HG02759 (cell line): ENCODE measurements around the gene TMEM26.
"Not testable (repeated sequence)": the region's sequence is repeated elsewhere in the genome, so short reads cannot be mapped to it uniquely, and the experiment has no call there.

ENCODE experiments used
- ATAC-seq: cut with Tn5 transposase; IDR thresholded peaks from one replicate; pipeline ENCODE4 v1.9.1; 2021; ENCODE audit warnings: mild to moderate bottlenecking, moderate library complexity; ENCODE audit not compliant: unreplicated experiment

The TMEM26 gene

DNA sequence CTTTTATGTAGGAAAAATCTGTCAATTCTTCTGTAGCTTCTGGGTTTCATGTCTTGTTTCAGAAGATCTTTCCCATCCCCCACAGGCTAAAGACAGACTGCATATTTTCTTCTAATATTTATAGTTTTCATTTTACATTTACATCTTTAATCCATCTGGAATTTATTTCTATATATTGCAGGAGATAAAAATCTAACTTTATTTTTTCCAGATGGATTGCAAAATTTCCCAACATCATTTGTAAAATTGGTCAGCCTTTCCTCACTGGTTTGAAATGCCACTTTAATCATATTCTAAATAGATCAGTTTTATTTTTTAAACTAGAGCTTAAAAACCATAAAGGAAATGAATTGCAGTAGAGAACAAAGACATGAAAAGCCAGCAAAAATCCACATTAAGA is 46.9 kb downstream of the TMEM26 start:
- ATAC-seq = no peak

DNA sequence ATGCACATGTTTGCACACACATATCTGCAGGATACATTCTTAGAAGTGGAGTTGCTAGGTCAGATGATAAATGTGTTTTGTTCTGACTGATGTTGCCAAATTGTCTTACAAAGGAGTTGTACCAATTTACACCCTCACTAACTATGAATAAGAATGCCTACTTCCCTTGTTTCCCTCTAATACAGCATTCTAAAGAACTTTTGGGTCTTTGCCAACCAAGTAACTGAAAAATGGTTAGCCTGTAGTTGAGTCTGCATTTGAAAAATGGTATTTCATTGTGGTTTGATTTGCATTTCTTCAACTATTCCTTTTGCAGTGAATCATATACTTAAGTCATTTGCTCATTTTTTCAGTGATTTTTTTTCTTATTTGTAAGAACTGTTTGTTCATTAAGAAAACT is 48.4 kb downstream of the TMEM26 start:
- ATAC-seq = no peak

DNA sequence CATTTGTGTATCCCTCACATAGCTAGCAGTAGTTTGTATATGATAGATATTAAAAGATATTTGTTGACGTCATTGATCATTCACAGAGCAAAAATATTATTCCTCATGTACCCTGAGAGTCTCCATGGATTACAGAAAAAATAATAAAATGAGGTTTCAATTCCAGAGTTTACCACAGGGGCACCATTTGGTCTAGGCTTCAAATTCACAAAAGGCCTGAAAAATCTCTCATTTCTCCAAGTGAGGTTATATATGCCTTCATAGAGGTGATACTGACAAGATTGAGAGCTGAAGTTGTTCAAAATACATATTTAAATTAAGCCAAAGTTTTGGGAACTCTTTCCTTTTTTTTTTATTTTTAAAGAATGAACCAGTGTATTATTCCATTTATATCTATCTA is 52.7 kb downstream of the TMEM26 start:
- ATAC-seq = no peak

DNA sequence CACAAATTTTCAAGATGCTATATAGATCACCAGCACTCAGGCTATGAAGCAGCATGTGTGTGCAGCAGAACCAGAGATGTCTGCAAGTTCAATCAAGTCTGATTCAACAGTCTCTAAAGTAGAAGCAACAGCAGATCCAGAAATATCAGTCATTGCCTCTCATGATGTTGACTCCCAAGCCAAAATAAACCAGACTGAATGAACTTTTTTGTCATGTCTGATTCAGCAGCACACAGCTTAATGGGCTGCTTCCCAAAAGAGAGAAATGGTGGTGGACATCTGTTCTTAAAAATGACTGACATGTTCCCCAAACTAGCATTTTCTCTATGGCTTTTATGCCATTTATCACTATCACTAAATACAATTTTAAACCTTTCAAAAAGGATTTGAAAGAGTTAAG is 53.8 kb downstream of the TMEM26 start:
- ATAC-seq = no peak

DNA sequence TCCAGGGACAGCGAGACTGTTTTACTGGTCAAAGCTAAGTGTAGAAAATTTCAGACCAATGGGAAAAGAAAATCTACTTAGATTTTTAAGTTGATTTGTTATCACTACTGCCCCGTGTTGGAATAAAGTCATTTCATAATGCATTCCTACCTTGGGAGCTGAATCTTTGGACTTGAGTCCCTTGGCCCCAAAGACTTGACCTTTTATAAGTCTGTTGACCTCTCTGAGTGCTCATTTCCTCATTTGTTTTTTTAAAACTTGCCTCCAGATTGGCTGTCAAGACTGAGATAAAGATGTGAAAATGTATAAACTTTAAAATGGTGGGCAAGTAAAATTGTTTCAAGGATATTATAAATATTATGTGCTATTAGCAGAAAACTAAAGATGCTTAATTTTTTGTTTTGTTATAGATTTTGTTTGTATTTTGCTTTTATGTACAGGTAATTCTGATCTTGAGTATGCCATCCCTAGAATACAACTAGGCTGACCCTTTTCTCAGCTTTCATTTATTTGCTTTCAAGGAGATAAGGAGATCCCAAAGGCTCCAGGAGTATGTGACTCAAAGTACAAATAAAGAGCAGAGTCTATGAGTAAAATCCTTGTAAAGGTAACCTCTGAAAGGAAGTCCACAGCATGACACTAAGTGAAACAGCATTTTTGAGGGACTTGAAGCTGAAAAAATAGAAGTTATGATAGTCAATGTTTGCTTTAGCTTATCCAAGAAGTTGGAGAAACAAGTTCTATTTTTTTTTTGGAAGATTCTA is 54.6 kb downstream of the TMEM26 start:
- no peak for ATAC-seq

DNA sequence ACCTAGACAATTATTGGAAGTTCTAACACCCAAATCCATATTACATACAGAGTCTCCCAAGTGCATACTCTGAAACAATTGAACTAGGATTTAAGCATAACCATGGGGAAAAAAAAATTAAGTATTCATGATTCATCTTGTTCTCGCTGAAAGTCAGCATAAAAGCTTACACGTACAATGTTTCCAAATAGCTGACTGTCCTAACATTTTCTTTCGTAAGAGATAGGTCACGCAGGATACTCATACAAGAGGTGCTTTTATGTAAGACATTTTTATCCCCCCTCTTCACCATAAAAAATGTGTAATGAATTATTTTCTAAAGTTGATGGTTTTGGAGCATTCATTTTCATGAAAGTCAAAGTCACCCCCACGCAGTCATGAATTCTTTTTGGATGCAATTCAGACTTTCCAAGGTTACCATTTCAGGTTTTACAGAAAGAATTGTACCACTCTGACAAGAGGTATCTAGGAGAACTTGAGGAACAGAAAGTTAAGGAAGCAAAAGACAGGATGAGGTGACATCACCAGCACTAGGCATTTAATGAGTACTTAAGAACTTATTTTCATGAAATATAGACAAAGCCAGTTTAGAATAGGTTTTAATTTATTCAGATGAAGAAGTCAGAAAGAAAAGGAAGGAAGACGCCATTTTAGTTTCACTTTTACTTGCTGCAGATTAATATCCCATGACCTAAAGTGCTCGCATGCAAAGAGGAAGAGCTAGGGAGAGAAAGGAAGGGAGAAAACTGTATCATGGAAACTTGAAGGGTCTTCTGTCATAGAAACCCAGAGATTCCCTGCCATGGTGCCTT is 55.8 kb downstream of the TMEM26 start:
- ATAC-seq = peak; percentile 71

DNA sequence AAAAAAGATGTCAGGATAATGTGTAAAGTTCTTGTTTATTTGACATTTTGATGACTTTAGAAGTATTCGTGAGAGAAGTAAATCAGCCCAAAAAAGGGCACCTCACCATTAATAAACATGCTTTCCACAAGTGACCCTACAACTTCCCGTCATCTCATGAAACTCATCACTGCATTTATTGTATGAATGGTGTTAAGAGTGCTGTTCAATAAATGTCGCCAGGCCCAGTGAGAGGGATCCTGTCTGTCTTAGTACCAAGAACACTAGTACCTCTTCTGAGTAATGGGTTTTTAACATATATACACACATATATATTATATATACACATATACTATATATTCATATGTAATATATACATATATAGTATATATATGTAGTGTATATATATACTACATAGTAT is 61.9 kb downstream of the TMEM26 start:
- ATAC-seq = peak; percentile 42

DNA sequence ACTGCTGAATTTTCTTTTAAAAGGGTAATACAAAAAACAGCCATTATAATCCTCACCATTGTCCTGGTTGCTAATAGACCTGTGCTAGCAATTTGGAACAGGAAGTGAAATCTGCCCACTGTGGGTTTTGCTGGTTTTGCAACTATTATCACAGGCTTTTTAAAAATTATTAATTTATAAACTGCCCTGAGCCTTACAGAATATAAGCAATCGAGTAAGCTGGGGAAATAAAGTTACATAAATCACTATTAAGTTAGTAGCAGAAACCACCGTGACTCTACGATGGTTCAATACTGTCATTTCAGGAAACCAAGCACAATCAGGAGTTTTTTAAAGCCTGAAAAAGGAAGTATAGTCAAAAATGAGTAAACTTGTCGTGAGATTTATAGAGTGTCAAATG is 62.3 kb downstream of the TMEM26 start:
- peak; percentile 87 for ATAC-seq

DNA sequence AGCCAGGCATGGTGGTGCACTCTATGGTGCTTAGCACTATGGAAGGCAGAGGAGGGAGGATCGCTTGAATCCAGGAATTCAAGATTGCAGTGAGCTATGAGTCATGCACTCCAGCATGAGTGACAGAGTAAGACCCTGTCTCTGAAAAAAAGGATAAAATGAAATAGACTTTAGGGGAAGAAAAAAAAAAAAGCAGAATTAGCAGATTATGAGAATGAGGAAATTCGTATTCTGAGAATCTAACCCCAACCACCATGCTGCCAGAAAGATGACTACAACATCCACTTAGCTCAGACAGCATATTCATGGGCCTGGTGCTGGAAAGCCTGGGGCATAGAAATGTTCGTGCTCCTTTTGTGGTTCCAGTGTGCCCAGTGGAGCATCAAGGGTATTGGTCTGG is 63.3 kb downstream of the TMEM26 start:
- no peak for ATAC-seq

DNA sequence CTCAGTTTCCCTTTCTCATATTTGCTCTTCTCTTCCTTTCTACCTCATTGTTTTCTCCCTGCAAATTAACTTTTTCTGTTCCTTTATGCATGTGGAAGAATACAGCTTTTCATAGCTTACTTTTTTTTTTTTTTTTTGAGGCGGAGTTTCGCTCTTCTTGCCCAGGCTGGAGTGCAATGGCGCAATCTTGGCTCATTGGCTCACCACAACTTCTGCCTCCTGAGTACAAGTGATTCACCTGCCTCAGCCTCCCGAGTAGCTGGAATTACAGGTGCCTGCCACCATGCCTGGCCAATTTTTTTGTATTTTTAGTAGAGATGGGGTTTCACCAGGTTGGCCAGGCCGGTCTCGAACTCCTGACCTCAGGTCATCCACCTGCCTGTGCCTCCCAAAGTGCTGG is 64.2 kb downstream of the TMEM26 start:
- ATAC-seq = not testable (repeated sequence)

DNA sequence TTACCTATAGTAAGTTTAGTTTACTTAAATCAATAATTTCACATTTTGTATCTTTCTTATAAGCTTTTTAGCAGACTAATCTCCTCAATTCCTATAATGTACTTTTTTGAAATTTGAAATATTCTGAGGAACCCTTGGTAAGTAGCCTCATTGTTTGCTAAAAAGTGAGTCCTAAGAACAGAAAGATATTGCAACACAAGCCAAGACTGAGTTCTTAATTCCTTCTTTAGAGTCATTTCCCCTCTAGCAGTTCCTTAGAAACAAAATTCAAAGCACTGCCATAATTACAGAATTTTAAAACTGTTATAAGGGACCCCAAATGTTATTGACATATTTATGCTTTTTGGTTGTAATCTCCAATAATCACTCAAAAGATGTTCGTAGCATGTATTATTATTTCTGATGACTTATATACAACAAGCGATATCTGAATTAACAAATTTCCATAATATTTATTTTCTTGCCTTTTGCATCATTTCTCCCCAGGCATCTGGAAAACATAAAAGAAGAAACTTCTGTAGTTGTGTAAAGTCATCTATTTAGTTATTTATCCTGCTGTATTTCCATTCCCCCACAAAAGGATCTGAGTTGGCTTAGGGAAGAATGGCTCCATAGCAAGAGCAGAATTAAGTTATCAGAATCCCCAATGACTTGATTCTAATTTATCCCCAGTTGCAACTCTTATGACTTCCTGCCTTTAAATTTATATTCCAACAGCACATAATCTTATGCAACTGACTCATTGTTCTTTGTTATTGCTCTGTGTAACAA is 67.8 kb downstream of the TMEM26 start:
- no peak for ATAC-seq

DNA sequence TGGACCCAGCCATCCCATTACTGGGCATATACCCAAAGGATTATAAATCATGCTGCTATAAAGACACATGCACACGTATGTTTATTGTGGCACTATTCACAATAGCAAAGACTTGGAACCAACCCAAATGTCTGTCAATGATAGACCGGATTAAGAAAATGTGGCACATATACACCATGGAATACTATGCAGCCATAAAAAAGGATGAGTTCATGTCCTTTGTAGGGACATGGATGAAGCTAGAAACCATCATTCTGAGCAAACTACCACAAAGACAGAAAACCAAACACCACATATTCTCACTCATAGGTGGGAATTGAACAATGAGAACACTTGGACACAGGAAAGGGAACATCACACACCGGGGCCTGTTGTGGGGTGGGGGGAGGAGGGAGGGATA is 72.0 kb downstream of the TMEM26 start:
- not testable (repeated sequence) for ATAC-seq

DNA sequence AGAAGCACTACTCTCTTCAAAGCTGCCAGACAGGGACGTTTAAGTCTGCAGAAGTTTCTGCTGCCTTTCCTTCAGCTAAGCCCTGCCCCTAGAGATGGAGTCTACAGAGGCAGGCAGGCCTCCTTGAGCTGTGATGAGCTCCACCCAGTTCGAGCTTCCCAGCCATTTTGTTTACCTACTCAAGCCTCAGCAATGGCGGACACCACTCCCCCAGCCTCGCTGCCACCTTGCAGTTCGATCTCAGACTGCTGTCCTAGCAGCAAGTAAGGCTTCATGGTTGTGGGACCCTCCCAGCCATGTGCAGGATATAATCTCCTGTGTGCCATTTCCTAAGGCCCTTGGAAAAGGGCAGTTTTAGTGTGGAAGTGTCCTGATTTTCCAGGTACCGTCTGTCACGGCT is 74.3 kb downstream of the TMEM26 start:
- ATAC-seq = no peak

DNA sequence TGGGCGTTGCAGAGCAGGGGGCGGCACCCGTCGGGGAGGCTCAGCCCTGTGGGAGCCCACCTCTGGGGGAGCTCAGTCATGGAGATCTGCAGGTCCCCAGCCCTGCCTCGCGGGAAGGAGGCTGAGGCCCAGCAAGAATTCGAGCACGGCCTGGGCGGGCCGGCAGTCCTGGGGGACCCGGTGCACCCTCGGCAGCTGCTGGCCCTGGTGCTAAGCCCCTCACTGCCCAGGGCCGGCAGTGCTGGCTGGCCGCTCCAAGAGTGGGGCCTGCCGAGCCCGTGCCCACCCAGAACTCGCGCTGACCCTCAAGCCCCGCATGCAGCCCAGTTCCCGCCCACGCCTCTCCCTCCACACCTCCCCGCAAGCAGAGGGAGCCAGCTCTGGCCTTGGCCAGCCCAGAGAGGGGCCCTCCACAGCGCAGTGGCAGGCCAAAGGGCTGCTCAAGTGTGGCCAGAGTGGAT is 76.2 kb downstream of the TMEM26 start:
- ATAC-seq = no peak

DNA sequence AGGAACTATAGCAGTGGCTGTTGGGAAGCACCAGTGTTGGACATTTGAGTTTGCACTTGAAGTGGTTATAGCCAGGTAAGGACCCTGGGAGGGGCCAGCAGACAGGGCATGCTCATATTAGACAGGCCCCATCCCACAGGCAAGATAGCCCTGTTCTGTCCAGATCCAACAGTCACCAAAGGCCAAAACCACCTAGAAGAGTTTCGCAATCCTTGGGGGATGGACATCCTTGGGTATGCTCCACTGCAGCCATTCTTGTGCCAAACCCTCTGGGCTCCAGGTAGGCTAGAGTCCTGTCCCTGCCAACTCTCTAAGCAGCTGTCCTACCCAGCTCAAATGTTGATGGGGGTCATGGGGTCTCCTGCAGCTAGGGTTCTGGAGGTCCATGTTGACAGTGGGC is 76.8 kb downstream of the TMEM26 start:
- ATAC-seq = no peak

DNA sequence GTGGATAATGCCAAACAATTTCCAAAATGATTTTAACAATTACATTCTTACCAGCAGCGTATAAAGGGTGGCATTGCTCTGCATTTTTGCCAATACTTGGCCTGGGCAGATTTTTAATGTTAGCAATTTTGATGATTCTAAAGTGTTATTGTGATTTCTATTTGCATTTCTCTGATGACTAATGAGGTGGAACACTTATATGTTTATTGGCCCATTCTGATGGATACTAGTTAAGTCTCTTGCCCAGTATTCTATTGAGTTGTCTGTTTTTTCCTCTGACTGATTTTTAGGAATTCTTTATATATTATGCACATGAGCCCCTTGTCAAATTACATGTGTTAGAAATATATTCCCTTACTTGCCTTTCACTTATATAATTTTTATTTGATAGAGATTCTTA is 86.8 kb downstream of the TMEM26 start:
- ATAC-seq = no peak

DNA sequence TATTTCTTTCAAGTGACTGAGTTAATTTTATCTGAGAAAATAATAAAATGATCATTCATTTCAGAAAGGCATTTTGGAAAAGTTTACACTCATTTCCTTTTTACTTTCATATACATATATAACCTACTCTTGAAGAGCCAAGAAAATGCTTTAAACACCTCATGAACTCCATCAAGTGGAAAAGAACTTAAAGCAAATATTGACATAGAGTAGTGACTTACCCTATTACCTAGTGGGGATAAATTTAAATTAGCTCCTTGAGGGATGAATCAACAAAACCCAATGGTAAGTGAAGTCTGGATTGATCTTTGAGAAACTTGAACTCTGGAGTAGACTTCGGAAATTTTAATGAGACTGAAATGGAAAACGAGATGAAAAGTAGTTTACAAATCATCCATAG is 88.6 kb downstream of the TMEM26 start:
- ATAC-seq = no peak

DNA sequence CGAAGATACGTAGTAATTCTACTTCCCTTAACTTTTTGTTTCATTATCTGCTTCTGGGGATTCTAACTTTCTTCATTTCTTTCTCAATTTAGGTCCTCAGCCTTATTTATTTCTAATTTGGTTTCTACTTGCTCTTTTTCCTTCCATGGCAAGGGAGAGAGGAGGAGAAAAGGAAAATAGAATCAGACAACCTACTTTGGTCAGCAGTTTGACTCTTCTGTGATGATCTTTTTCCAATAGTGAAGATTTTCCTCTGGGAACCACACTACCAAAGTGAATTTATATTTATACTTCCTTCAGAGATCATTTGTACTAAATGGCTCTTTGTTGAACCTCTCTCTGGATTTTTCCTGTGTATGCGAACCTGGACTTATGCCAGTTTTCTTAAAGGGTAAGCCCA is 90.2 kb downstream of the TMEM26 start:
- no peak for ATAC-seq

DNA sequence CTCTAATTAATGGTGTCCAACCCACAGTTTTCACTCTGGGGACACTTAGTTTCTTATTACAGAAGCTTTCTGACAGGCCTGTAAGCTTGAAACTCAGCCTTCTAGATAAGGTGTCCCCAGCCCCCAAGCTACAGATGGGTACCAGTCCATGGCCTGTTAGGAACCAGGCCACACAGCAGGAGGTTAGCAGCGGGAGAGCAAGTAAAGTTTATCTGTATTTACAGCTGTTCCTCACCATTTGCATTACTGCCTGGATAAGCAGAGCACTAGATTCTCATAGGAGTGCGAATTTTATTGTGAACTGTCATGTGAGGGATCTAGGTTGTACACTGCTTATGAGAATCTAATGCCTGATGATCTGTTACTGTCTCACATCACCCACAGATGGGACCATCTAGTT is 93.7 kb downstream of the TMEM26 start:
- ATAC-seq = no peak

DNA sequence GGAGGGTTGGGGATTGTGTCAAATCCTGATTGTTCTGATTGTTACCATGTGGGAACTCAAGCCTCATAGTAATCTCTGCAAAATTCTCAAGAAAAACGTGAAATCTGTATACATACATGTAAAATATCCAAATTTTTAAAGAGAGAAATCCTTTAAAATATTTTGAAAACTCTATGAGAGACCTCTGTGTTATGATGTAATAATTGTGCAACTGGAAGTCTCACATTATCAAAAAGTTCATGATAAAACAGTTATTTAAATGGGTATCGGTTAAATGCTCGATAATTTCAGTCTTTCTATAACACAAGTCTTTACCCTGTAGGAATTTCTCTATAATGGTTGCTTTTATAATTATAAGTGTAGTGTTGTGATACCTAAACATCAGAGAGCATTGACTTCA is 95.5 kb downstream of the TMEM26 start:
- no peak for ATAC-seq
